Measurements from ENCODE around the gene SLC30A9.

Gene SLC30A9

GRCh38 chr4:41999321-41999720 lies 9.0 kb downstream of the SLC30A9 start:
- no peak for DNase-seq (ENCODE audit: low read depth in 2 of 2)

GRCh38 chr4:42008011-42008786 lies 17.9 kb downstream of the SLC30A9 start:
- DNase-seq (ENCODE audit: low read depth in 2 of 2) = no peak

GRCh38 chr4:42015438-42015837 lies 25.1 kb downstream of the SLC30A9 start:
- DNase-seq (ENCODE audit: low read depth in 2 of 2) = no peak

- DNase-seq (ENCODE audit: low read depth in 2 of 2) = no peak
Observed at GRCh38 chr4:42018451-42018850, 28.1 kb downstream of the SLC30A9 start.

GRCh38 chr4:42048394-42048793 lies 58.1 kb downstream of the SLC30A9 start:
- peak in 1 of 2 experiments; percentile 1 for DNase-seq (ENCODE audit: low read depth in 2 of 2)

- no peak for DNase-seq (ENCODE audit: low read depth in 2 of 2)
Observed at GRCh38 chr4:42050516-42051249, 60.4 kb downstream of the SLC30A9 start.

- no peak for DNase-seq (ENCODE audit: low read depth in 2 of 2)
Observed at GRCh38 chr4:42066402-42066801, 76.1 kb downstream of the SLC30A9 start.

GRCh38 chr4:42067264-42067663 lies 76.9 kb downstream of the SLC30A9 start:
- DNase-seq (ENCODE audit: low read depth in 2 of 2) = no peak

- DNase-seq (ENCODE audit: low read depth in 2 of 2) = no peak
Observed at GRCh38 chr4:42070463-42070862, 80.1 kb downstream of the SLC30A9 start.

- no peak for DNase-seq (ENCODE audit: low read depth in 2 of 2)
Observed at GRCh38 chr4:42074294-42074693, 84.0 kb downstream of the SLC30A9 start.

- DNase-seq (ENCODE audit: low read depth in 2 of 2) = no peak
Observed at GRCh38 chr4:42078184-42078801, 88.0 kb downstream of the SLC30A9 start.

GRCh38 chr4:42080306-42080705 lies 90.0 kb downstream of the SLC30A9 start:
- DNase-seq (ENCODE audit: low read depth in 2 of 2) = no peak

GRCh38 chr4:42083816-42084215 lies 93.5 kb downstream of the SLC30A9 start:
- peak in 1 of 2 experiments; percentile 3 for DNase-seq (ENCODE audit: low read depth in 2 of 2)

- no peak for DNase-seq (ENCODE audit: low read depth in 2 of 2)
Observed at GRCh38 chr4:42088386-42088785, 98.1 kb downstream of the SLC30A9 start.

- DNase-seq (ENCODE audit: low read depth in 2 of 2) = no peak
Observed at GRCh38 chr4:42101446-42101975, 111.2 kb downstream of the SLC30A9 start.

GRCh38 chr4:42104521-42104920 lies 114.2 kb downstream of the SLC30A9 start:
- DNase-seq (ENCODE audit: low read depth in 2 of 2) = peak in 1 of 2 experiments; percentile 3

GRCh38 chr4:42112846-42113245 lies 122.5 kb downstream of the SLC30A9 start:
- no peak for DNase-seq (ENCODE audit: low read depth in 2 of 2)

- DNase-seq (ENCODE audit: low read depth in 2 of 2) = no peak
Observed at GRCh38 chr4:42119886-42120285, 129.6 kb downstream of the SLC30A9 start.

GRCh38 chr4:42122237-42122636 lies 131.9 kb downstream of the SLC30A9 start:
- no peak for DNase-seq (ENCODE audit: low read depth in 2 of 2)

GRCh38 chr4:42123071-42123644 lies 132.8 kb downstream of the SLC30A9 start:
- DNase-seq (ENCODE audit: low read depth in 2 of 2) = no peak

GRCh38 chr4:42132099-42132498 lies 141.8 kb downstream of the SLC30A9 start:
- DNase-seq (ENCODE audit: low read depth in 2 of 2) = no peak

GRCh38 chr4:42133006-42133405 lies 142.7 kb downstream of the SLC30A9 start:
- DNase-seq (ENCODE audit: low read depth in 2 of 2) = no peak

Measured in fibroblast of skin of left quadriceps (primary cell).